SIG-M5 treated with dmso at 0.1 percent for 504 hours (cell line): ENCODE data around the gene LONRF2.

Experiments used
- DNase-seq: peaks from one replicate; lab custom pipeline; 2025; ENCODE audit not compliant: unreplicated experiment; lab: John Stamatoyannopoulos, UW

The LONRF2 gene

DNA sequence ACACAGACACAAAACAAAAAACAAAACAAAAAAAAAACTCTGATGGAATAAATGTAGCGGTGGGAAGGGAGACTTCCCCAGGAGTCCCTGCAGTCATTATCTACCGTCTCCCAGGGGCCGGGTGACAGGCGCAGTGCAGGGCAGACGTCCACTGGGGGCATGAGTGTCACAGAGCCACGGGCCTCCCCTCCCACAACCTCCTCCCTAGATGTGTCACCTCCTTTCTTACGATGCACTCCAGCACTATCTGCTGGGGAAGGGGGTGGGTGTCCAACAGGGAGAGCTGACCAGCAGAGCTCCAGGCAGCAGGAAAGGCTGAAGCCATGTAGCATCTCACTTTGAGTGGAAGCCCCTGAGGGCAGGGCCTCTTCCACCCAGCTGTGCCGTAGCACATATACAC, 84.5 kb downstream of the LONRF2 start:
- peak; percentile 11 for DNase-seq

DNA sequence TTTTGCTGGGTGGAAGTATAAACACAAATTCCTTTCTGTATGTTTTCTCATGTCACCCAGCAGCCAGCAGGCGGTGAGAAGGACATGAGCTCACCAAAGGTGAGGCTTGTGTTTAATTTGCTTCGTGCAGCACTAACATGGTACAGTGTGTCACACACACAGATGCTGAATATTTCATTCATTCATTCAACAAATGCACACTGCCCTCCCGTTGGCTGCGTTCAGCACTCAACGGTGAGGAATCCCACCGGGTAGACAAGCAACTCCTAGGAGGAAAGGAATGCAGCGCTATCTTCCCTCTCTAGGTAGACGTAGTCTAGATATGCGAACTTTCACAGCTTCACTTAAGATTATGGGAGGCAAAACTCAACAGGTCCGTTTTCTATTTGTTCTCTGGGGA, 85.1 kb downstream of the LONRF2 start:
- DNase-seq, result no peak

DNA sequence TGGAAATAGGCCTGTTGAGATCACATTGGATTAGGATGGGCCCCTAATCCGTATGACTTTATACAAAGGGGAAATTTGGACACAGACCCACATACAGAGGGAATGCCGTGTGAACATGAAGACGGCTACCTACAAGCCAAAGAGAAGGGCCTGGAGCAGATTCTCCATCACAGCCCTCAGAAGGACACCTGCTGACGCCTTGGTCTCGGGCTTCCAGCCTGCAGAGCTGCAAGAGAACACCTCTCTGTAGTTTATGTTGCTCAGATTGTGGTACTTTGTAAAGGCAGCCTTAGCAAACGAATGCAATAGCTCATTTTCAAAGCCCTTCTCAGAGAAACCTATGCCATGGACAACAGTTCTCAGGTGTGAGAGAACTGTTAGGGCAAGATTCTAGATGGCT, 86.1 kb downstream of the LONRF2 start:
- DNase-seq, result no peak

DNA sequence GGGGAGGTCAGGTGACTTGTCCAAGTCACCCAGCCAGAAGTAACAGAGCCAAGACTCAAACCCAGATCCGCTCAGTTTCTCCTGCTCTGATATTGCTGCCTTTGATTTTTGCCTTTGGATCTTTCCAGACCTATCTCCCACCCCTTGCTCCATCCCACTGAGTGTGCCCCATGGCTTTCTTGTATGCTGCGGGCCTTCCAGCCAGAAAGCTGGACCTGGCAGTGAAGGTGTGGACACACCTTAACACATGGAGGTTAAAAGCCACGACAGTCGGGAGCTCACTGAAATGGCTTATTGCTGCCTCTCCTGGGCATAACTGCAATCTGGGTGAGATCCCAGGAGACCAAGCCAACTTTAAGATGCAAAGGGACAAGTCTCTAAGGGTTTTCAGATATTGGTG, 86.7 kb downstream of the LONRF2 start:
- DNase-seq, result no peak

DNA sequence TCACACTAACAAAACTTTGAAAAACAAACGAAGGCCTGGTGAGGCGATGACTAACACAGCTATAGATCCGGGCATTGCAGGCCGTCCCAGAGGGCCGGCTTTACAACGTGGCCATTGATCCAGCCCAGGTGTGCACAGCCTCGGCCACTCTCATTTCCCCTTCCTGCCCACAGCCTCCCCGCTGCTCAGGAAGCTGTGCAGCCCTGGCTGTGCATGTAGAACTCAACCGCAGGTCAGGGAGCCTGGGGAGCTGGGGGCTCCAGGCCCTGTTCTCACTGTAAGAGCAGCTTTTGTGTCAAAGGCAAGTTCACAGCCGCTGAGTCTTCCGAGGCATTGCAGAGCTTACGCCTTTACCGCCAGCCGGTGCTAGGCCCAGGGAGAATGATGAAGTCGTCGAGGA, 87.2 kb downstream of the LONRF2 start:
- peak; percentile 90 for DNase-seq

DNA sequence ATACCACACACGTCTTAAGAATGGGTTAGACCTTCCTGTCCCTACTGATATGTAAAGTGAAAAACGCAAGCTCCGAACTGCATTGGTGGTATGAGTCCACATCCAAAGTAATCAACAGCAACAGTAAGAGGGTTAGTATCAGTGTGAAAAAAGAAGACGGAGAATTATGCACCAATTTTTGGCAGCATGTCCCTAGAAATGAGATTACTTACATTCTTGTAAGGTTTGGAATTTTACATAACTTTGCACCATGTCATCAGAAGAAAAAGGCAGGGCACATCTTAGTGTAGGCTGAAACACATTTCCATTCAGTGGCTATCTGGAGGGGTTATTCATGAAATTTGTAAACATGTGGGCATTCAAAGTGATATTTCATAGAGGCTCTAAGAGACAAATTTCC, 88.2 kb downstream of the LONRF2 start:
- DNase-seq, result no peak

DNA sequence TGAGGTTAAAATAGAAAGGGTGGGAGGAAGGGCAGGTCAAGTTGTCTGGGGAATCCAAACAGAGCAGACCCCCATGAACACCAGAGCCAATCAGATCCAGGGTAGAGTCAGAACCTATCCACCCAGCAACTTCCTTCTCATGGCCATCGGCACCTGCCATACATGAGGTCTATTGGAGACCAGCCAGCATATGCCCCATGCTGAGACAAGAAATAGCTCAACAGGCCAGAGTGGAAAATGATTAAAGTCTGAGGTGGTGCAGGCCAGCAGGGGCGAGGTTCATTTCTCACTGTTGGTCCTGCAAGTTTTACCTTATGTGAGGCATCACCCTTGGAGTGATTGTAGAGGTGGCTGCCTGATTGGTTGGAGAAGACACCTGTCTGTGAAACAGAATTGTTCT, 89.2 kb downstream of the LONRF2 start:
- no peak for DNase-seq

DNA sequence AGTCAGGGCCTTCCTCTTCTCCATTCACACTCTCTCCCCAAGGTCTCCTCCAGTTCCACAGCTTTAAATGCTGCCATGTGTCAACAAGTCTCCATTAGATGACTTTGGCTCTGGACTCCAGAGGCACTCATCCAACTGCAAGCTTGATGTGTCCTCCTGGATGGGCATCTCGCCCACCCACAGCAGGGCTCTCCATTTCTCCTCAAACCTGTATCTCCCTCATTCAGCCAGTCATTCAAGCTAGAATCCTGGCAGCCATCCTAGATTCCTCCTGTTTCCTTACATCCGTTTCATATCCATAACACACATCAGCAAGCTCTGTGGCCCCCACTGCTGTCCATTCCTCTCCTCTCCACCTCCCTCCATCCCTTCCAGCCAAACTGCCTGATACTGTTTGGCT, 91.5 kb downstream of the LONRF2 start:
- DNase-seq, result no peak

DNA sequence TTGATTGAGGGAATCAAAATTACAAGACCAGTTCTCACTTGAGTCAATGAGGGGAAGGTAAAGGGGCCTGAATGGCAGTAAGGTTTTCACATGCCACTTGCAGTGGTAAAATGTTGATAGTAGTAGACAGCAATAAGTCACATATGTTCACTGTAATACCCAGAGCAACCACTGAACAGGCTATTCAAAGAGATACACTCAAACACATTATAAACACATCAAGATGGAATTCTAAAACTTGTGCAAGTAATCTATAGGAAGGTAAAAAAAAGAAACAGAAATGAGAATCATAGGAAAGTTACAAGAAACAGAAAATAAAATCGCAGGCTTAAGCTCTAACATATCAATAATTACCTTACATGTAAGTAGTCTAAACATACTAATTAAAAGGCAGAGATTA, 93.3 kb downstream of the LONRF2 start:
- no peak for DNase-seq

DNA sequence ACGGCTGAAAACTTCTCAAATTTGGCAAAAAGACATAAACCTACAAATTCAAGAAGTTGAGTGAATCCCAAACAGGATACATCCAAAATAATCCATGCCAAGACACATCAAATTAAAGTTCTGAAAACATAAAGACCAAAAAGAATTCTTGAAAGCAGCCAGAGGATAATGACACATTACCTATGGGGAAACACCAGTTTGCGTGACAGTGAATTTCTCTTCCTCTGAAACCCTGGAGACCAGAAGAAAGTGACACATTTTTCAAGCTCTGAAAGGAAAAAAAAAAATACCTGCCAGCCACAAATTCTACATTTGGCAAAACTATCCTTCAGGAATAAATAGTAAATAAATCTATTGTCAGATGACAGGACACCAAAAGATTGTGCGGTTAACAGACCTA, 93.9 kb downstream of the LONRF2 start:
- DNase-seq, result no peak

DNA sequence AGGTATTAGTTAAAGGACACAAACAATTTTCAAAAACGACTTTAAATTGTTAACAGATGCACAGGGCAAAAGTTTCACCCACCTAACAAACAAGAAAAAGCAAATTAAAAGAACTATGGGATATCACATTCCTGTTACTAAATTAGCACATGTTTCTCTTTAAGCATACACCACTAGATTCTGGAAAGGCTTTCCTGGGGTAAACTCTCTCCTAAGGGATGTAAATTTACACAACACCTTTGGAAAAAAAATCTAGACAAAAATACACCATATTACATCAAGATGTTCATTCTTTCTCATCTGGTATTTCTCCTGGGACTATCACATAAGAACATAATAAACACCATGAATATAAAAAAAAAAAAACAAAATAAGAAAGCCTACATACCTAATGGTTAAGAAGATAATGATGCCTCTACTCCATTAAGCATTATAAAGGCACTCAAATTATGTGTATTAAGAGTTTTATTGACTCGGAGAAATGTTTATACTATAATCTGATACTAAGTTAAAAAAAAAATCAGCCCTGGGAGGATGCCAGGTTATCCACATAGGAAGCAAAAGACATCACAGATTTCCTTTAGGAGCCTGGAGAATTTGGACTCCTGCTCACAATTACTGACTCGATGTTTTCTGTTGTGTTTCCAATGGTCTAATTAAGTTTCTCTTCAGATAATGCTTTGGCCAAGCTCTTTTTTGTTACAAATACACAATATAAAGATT, 97.2 kb downstream of the LONRF2 start:
- no peak for DNase-seq

DNA sequence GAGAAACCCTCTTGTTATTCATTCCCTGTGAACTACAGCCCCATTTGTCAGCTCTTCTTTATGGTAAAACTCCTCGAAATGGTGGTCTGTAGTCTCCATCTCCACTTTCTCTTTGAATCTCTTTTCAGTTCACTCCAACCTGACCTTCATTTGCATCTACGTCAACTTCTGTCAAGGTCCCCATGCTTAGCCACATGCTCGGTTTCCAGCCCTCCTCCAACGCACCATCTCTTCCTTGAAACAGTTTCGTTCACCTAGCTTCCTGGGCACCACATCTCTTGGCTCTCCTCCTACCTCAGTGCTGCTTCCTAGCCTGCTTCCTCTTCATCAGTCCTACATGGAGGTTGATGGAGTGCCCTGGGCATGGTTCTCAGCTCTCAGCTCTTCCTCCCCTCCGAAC, 98.8 kb downstream of the LONRF2 start:
- DNase-seq, result no peak
